T-helper 1 cell treated with Interleukin-12 subunit alpha and Interleukin-12 subunit beta and Interleukin-4 antibody, amounts not matched to agents 30 ng/mL and 1 ng/mL, for 36 hours (primary cell): ENCODE results near the gene NEUROG3. TPM values are rescaled to one million over a fixed set of nuclear protein-coding genes. Genes with fewer than 3 reads are reported as not detected.

Experiments
- total RNA-seq: library from RNA; stranded (reverse); gene quantifications from 2 replicates; pipeline ENCODE4 v1.2.3, GENCODE V29; 2022

The NEUROG3 gene
- total RNA-seq, 1 donor from 2014 or later = not detected

Other genes starting within 250 kb of the NEUROG3 start
- gene TACR2, start 156.5 kb downstream of the NEUROG3 start, total RNA-seq = not detected in 2 replicates
- 12.0 and 12.8 TPM in 2 replicates for gene TSPAN15, start 122.0 kb downstream of the NEUROG3 start, total RNA-seq
- gene FAM241B, start 56.8 kb upstream of the NEUROG3 start, total RNA-seq = 9.9 and 10.0 TPM in 2 replicates
- gene COL13A1, start 228.5 kb upstream of the NEUROG3 start, total RNA-seq = not detected in 2 replicates